WTC11 (cell line): ENCODE data around the gene PLK3. TPM values are rescaled to one million over a fixed set of nuclear protein-coding genes. Genes with fewer than 3 reads are reported as not detected.

ENCODE experiments used
- ATAC-seq: fragments of 200-7000 bp; cut with Tn5 transposase; 2 replicates; pipeline ENCODE4 v1.10.0; 2021; ENCODE audit warnings: mild to moderate bottlenecking, moderate library complexity
- CTCF ChIA-PET: fragments of 300-600 bp; sonication (Branson Sonifier 250); formaldehyde crosslinking; loops from one replicate; lab custom pipeline; 2021; ENCODE audit warnings: antibody characterized with exemption; lab: Charles Lee
- POLR2A ChIA-PET: fragments of 350-600 bp; sonication (Branson Sonifier 250); formaldehyde crosslinking; loops from one replicate; lab custom pipeline; 2021; ENCODE audit warnings: antibody characterized with exemption; lab: Charles Lee
- DNase-seq: peaks from one replicate; pipeline ENCODE4 v3.0.0; 2021; ENCODE audit warnings: low spot score
- H3K27ac Mint-ChIP-seq: 2 replicates; pipeline ENCODE4 v1.8.0; 2021; ENCODE audit warnings: mixed read lengths
- H3K27me3 Mint-ChIP-seq: 2 replicates; pipeline ENCODE4 v1.8.0; 2021; ENCODE audit warnings: low read depth, mild to moderate bottlenecking, moderate library complexity, mixed read lengths
- H3K36me3 Mint-ChIP-seq: 2 replicates; pipeline ENCODE4 v1.8.0; 2021; ENCODE audit warnings: mixed read lengths
- H3K4me1 Mint-ChIP-seq: 2 replicates; pipeline ENCODE4 v1.8.0; 2022; ENCODE audit warnings: mixed read lengths
- H3K4me3 Mint-ChIP-seq: 2 replicates; pipeline ENCODE4 v1.8.0; 2021; ENCODE audit warnings: mild to moderate bottlenecking, moderate library complexity, mixed read lengths
- H3K9me3 Mint-ChIP-seq: 2 replicates; pipeline ENCODE4 v1.8.0; 2021; ENCODE audit warnings: mixed read lengths
- ATF1 ChIP-seq: sonication (generic); formaldehyde crosslinking; IDR thresholded peaks from 2 replicates; pipeline ENCODE4 v1.8.1; 2023; ENCODE audit warnings: mild to moderate bottlenecking, moderate library complexity, missing genetic modification reagents
- CREM ChIP-seq: sonication (generic); formaldehyde crosslinking; IDR thresholded peaks from 2 replicates; pipeline ENCODE4 v1.8.1; 2022; ENCODE audit warnings: mild to moderate bottlenecking, missing genetic modification reagents, moderate library complexity
- EMX1 ChIP-seq: fragments of 250-450 bp; sonication (Bioruptor Pico); IDR thresholded peaks from 2 replicates; pipeline ENCODE4 v1.8.0; 2021; ENCODE audit warnings: mild to moderate bottlenecking
- GABPB1 ChIP-seq: sonication (generic); formaldehyde crosslinking; IDR thresholded peaks from 2 replicates; pipeline ENCODE4 v1.8.1; 2023; ENCODE audit warnings: mild to moderate bottlenecking, missing genetic modification reagents
- GRHL2 ChIP-seq: fragments of 250-450 bp; sonication (Bioruptor Pico); IDR thresholded peaks from 2 replicates; pipeline ENCODE4 v1.8.0; 2022; ENCODE audit warnings: mild to moderate bottlenecking, moderate library complexity; ENCODE audit not compliant: insufficient replicate concordance, severe bottlenecking
- SMAD4 ChIP-seq: sonication (generic); formaldehyde crosslinking; IDR thresholded peaks from 2 replicates; pipeline ENCODE4 v1.8.0; 2022; ENCODE audit warnings: mild to moderate bottlenecking, missing genetic modification reagents
- SOX15 ChIP-seq: fragments of 250-450 bp; sonication (Bioruptor Pico); IDR thresholded peaks from 2 replicates; pipeline ENCODE4 v1.9.0; 2021; ENCODE audit warnings: mild to moderate bottlenecking
- TCF7 ChIP-seq: sonication (generic); formaldehyde crosslinking; IDR thresholded peaks from 2 replicates; pipeline ENCODE4 v1.8.0; 2022; ENCODE audit warnings: mild to moderate bottlenecking, low read depth, missing genetic modification reagents, moderate library complexity
- ZBTB21 ChIP-seq: sonication (generic); formaldehyde crosslinking; IDR thresholded peaks from 2 replicates; pipeline ENCODE4 v1.8.1; 2023; ENCODE audit warnings: mild to moderate bottlenecking, missing genetic modification reagents, borderline replicate concordance
- ZNF232 ChIP-seq: sonication (generic); formaldehyde crosslinking; IDR thresholded peaks from 2 replicates; pipeline ENCODE4 v1.8.0; 2022; ENCODE audit warnings: mild to moderate bottlenecking, missing genetic modification reagents
- ZNF317 ChIP-seq: sonication (generic); formaldehyde crosslinking; IDR thresholded peaks from 2 replicates; pipeline ENCODE4 v1.8.1; 2023; ENCODE audit warnings: low read depth, mild to moderate bottlenecking, moderate library complexity, missing genetic modification reagents, borderline replicate concordance
- ZNF671 ChIP-seq: fragments of 250-450 bp; sonication (Bioruptor Pico); IDR thresholded peaks from 2 replicates; pipeline ENCODE4 v1.8.0; 2021; ENCODE audit warnings: mild to moderate bottlenecking
- total RNA-seq: library from RNA; stranded (reverse); gene quantifications from 3 replicates; pipeline ENCODE4 v1.2.3, GENCODE V29; 2021
- TF ChIP-seq, protein P1 (sequence below): fragments of 250-450 bp; sonication (Bioruptor Pico); IDR thresholded peaks from 2 replicates; pipeline ENCODE4 v1.8.0; 2021; ENCODE audit warnings: mild to moderate bottlenecking
- TF ChIP-seq, protein P2 (sequence below): sonication (generic); formaldehyde crosslinking; IDR thresholded peaks from 2 replicates; pipeline ENCODE4 v1.8.0; 2023; ENCODE audit warnings: missing genetic modification reagents
- TF ChIP-seq, protein P3 (sequence below): sonication (generic); formaldehyde crosslinking; IDR thresholded peaks from 2 replicates; pipeline ENCODE4 v1.8.0; 2023; ENCODE audit warnings: missing genetic modification reagents, mild to moderate bottlenecking, borderline replicate concordance
- TF ChIP-seq, protein P4 (sequence below): fragments of 250-450 bp; sonication (Bioruptor Pico); IDR thresholded peaks from 2 replicates; pipeline ENCODE4 v1.9.0; 2021; ENCODE audit warnings: mild to moderate bottlenecking, borderline replicate concordance
- TF ChIP-seq, protein P5 (sequence below): sonication (generic); formaldehyde crosslinking; IDR thresholded peaks from 2 replicates; pipeline ENCODE4 v1.8.1; 2023; ENCODE audit warnings: mild to moderate bottlenecking, missing genetic modification reagents, borderline replicate concordance

PLK3 gene
- total RNA-seq, 1 experiment from 2014 or later, result 16.4 TPM

DNA sequence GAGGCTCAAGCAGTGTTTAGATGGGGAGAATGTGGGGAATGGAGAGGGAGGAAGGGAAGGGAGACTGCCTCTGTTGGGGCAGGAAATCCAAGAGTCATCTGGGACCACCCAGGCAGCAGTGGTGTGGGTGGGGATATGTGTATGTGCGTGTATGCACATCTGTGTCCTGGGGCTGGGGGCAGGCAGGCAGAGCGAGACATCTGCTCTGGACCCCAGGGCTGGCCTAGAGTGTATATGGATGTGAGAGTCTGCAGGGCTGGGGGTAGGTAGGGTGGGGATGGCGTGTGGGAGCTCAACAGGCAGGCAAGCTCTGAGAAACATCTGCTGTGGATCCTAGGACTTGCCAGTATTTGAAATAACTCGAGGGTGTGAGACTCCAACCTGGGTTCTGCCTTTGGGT is 39.4 kb downstream of the PLK3 start (continued):
- no peak for TF ChIP-seq ZBTB21 (CRISPR knock-in tag)
- no peak for TF ChIP-seq SOX15 (CRISPR knock-in tag)
- no peak for TF ChIP-seq TCF7

DNA sequence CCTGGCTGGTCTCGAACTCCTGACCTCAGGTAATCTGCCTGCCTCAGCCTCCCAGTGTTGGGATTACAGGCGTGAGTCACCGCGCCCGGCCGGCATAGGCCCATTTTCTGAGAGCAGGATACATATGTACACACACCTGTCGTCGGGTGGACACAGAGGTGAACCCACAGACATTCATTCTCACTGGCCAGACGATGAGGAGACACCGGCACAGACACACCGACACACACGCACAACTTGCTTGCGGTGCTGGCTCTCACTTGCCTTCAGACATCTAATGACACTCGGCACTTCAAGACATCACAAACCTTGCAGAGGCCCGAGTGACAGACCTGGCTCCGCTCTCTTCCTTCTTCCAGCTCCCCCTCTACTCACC is 42.3 kb downstream of the PLK3 start:
- ChIA-PET POLR2A (interaction anchor here (1.6 to 1.8 kb wide), 2 partner anchors 120 to 169 kb away, joined by 3 to 8 read pairs; partner anchors contain the start of genes HECTD3 and UROD), CTCF (interaction anchor here (0.8 to 1.9 kb wide), 8 partner anchors 15 to 461 kb away, joined by 3 to 11 read pairs (median 4); partner anchors contain the start of genes PLK3 and RNU5D-1)
- DNase-seq (no peak), ATAC-seq (peak; percentile 35)
- Mint-ChIP-seq H3K4me3 (peak overlapping the region; percentile 67), H3K9me3 (no peaks in the 10 kb centered on the region), H3K4me1 (peaks cover 4% of the 10 kb centered on the region; the same call in 1 of the 2 replicates), H3K27ac (no peak overlapping the region), H3K36me3 (no peaks in the 10 kb centered on the region), H3K27me3 (peaks cover 29% of the 10 kb centered on the region)
- TF ChIP-seq GABPB1 (CRISPR knock-in tag) (no peak), ZNF232 (no peak), ATF1 (CRISPR knock-in tag) (no peak), GRHL2 (CRISPR knock-in tag) (no peak), SOX15 (CRISPR knock-in tag) (no peak), ZNF671 (CRISPR knock-in tag) (no peak), EMX1 (CRISPR knock-in tag) (no peak), ZBTB21 (CRISPR knock-in tag) (no peak), ZNF317 (CRISPR knock-in tag) (no peak), SMAD4 (CRISPR knock-in tag) (no peak), CREM (CRISPR knock-in tag) (no peak)
- TF ChIP-seq, protein P1, sequence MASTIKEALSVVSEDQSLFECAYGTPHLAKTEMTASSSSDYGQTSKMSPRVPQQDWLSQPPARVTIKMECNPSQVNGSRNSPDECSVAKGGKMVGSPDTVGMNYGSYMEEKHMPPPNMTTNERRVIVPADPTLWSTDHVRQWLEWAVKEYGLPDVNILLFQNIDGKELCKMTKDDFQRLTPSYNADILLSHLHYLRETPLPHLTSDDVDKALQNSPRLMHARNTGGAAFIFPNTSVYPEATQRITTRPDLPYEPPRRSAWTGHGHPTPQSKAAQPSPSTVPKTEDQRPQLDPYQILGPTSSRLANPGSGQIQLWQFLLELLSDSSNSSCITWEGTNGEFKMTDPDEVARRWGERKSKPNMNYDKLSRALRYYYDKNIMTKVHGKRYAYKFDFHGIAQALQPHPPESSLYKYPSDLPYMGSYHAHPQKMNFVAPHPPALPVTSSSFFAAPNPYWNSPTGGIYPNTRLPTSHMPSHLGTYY (CRISPR knock-in tag), result no peak
- TF ChIP-seq, protein P2, sequence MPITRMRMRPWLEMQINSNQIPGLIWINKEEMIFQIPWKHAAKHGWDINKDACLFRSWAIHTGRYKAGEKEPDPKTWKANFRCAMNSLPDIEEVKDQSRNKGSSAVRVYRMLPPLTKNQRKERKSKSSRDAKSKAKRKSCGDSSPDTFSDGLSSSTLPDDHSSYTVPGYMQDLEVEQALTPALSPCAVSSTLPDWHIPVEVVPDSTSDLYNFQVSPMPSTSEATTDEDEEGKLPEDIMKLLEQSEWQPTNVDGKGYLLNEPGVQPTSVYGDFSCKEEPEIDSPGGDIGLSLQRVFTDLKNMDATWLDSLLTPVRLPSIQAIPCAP (CRISPR knock-in tag), result no peak
- TF ChIP-seq, protein P3, sequence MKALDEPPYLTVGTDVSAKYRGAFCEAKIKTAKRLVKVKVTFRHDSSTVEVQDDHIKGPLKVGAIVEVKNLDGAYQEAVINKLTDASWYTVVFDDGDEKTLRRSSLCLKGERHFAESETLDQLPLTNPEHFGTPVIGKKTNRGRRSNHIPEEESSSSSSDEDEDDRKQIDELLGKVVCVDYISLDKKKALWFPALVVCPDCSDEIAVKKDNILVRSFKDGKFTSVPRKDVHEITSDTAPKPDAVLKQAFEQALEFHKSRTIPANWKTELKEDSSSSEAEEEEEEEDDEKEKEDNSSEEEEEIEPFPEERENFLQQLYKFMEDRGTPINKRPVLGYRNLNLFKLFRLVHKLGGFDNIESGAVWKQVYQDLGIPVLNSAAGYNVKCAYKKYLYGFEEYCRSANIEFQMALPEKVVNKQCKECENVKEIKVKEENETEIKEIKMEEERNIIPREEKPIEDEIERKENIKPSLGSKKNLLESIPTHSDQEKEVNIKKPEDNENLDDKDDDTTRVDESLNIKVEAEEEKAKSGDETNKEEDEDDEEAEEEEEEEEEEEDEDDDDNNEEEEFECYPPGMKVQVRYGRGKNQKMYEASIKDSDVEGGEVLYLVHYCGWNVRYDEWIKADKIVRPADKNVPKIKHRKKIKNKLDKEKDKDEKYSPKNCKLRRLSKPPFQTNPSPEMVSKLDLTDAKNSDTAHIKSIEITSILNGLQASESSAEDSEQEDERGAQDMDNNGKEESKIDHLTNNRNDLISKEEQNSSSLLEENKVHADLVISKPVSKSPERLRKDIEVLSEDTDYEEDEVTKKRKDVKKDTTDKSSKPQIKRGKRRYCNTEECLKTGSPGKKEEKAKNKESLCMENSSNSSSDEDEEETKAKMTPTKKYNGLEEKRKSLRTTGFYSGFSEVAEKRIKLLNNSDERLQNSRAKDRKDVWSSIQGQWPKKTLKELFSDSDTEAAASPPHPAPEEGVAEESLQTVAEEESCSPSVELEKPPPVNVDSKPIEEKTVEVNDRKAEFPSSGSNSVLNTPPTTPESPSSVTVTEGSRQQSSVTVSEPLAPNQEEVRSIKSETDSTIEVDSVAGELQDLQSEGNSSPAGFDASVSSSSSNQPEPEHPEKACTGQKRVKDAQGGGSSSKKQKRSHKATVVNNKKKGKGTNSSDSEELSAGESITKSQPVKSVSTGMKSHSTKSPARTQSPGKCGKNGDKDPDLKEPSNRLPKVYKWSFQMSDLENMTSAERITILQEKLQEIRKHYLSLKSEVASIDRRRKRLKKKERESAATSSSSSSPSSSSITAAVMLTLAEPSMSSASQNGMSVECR (CRISPR knock-in tag), result no peak
- TF ChIP-seq, protein P4, sequence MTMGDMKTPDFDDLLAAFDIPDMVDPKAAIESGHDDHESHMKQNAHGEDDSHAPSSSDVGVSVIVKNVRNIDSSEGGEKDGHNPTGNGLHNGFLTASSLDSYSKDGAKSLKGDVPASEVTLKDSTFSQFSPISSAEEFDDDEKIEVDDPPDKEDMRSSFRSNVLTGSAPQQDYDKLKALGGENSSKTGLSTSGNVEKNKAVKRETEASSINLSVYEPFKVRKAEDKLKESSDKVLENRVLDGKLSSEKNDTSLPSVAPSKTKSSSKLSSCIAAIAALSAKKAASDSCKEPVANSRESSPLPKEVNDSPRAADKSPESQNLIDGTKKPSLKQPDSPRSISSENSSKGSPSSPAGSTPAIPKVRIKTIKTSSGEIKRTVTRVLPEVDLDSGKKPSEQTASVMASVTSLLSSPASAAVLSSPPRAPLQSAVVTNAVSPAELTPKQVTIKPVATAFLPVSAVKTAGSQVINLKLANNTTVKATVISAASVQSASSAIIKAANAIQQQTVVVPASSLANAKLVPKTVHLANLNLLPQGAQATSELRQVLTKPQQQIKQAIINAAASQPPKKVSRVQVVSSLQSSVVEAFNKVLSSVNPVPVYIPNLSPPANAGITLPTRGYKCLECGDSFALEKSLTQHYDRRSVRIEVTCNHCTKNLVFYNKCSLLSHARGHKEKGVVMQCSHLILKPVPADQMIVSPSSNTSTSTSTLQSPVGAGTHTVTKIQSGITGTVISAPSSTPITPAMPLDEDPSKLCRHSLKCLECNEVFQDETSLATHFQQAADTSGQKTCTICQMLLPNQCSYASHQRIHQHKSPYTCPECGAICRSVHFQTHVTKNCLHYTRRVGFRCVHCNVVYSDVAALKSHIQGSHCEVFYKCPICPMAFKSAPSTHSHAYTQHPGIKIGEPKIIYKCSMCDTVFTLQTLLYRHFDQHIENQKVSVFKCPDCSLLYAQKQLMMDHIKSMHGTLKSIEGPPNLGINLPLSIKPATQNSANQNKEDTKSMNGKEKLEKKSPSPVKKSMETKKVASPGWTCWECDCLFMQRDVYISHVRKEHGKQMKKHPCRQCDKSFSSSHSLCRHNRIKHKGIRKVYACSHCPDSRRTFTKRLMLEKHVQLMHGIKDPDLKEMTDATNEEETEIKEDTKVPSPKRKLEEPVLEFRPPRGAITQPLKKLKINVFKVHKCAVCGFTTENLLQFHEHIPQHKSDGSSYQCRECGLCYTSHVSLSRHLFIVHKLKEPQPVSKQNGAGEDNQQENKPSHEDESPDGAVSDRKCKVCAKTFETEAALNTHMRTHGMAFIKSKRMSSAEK, result no peak
- TF ChIP-seq, protein P5, sequence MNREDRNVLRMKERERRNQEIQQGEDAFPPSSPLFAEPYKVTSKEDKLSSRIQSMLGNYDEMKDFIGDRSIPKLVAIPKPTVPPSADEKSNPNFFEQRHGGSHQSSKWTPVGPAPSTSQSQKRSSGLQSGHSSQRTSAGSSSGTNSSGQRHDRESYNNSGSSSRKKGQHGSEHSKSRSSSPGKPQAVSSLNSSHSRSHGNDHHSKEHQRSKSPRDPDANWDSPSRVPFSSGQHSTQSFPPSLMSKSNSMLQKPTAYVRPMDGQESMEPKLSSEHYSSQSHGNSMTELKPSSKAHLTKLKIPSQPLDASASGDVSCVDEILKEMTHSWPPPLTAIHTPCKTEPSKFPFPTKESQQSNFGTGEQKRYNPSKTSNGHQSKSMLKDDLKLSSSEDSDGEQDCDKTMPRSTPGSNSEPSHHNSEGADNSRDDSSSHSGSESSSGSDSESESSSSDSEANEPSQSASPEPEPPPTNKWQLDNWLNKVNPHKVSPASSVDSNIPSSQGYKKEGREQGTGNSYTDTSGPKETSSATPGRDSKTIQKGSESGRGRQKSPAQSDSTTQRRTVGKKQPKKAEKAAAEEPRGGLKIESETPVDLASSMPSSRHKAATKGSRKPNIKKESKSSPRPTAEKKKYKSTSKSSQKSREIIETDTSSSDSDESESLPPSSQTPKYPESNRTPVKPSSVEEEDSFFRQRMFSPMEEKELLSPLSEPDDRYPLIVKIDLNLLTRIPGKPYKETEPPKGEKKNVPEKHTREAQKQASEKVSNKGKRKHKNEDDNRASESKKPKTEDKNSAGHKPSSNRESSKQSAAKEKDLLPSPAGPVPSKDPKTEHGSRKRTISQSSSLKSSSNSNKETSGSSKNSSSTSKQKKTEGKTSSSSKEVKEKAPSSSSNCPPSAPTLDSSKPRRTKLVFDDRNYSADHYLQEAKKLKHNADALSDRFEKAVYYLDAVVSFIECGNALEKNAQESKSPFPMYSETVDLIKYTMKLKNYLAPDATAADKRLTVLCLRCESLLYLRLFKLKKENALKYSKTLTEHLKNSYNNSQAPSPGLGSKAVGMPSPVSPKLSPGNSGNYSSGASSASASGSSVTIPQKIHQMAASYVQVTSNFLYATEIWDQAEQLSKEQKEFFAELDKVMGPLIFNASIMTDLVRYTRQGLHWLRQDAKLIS (CRISPR knock-in tag), result no peak
